NCI-H2107 treated with DMSO at 0.1 percent for 48 hours (cell line): ENCODE measurements around the gene PCDHGA6.
"Not testable (repeated sequence)": the region's sequence is repeated elsewhere in the genome, so short reads cannot be mapped to it uniquely, and the experiment has no call there.

Experiments used
- DNase-seq: peaks from one replicate; lab custom pipeline; 2025; ENCODE audit not compliant: unreplicated experiment; lab: John Stamatoyannopoulos, UW

Gene PCDHGA6

DNA sequence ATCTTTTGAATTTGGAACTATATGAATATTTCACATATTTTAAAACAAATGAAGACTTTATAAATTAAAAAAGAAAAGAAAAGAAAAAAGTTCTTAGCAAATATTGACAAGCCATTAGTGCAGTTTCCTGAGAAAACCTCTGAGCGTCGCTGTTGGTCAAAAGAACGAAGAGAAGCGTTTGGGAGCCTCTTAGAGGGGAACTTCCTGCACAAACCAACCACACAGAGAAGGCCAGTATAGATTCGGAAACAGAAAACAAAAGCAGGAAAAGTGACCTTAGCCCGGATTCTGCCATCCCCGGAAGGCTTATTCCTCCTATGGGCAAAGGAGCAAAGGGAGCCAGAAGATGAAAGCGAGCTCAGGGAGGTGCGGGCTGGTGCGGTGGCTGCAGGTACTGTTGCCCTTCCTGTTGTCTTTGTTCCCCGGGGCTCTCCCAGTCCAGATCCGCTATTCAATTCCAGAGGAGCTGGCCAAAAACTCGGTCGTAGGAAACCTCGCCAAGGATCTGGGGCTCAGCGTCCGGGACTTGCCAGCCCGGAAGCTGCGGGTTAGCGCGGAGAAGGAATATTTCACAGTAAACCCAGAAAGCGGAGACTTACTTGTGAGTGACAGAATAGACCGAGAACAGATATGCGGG lies 13.8 kb upstream of the PCDHGA6 start, which contains the start of gene PCDHGB2:
TSS of gene PCDHGB2 (plus strand) at position 205 of the 637 bp plus-strand sequence. CDS start at position 347, 142 bp downstream.
- no peak for DNase-seq

DNA sequence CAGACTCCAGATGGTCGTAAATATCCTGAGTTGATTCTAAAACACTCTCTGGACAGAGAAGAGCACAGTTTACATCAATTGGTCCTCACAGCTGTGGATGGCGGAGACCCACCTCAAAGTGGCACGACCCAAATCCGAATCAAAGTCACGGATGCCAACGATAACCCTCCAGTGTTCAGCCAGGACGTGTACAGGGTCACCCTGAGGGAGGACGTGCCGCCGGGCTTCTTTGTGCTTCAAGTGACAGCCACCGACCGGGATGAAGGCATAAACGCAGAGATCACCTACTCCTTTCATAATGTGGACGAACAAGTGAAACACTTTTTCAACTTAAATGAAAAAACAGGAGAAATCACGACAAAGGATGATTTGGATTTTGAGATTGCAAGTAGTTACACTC lies 13.0 kb upstream of the PCDHGA6 start:
- no peak for DNase-seq

DNA sequence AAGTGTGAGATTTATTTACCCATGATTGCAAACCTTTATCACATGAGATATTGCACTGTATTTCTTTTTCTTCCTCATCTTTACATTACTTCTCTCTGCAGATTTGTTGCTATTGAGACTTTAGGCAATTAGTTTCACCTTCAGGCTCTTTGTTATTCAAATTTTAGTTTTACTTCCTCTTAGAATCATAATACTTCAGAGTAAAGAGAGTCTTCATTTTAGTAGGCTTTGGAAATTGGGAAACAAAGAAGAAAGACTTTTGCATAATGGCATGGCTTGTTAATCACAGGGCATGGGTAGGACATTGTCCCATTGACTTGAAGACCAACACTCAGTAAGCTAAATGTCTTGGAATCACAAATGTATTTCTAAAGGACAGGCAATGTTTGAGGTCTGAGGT lies 11.0 kb upstream of the PCDHGA6 start:
- no peak for DNase-seq

DNA sequence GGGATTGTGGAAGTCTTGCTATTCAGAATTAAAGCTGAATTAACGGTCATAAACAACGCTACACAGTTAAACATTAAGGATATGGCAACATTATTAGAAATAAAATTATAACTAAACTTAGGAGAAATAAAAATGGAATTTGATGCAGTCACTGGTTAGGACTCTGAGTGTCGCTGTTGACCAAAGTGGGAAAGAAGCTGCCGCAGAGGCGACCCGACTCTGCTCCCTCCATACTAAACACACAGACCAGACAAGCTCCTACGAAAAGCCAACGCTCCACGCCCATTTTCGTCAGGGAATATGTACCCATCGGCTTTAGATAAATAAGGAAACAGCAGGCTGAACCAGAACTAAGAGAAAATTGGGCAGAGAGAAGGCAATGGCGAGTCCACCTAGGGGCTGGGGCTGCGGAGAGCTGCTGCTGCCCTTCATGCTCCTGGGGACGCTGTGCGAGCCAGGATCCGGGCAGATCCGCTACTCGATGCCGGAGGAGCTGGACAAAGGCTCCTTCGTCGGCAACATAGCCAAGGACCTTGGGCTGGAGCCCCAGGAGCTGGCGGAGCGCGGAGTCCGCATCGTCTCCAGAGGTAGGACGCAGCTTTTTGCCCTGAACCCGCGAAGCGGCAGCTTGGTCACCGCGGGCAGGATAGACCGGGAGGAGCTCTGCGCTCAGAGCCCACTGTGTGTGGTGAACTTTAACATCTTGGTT lies 9.6 kb upstream of the PCDHGA6 start, which contains the start of gene PCDHGA5:
TSS of gene PCDHGA5 (plus strand) at position 211 of the 709 bp plus-strand sequence. CDS start at position 380, 169 bp downstream.
- no peak for DNase-seq

DNA sequence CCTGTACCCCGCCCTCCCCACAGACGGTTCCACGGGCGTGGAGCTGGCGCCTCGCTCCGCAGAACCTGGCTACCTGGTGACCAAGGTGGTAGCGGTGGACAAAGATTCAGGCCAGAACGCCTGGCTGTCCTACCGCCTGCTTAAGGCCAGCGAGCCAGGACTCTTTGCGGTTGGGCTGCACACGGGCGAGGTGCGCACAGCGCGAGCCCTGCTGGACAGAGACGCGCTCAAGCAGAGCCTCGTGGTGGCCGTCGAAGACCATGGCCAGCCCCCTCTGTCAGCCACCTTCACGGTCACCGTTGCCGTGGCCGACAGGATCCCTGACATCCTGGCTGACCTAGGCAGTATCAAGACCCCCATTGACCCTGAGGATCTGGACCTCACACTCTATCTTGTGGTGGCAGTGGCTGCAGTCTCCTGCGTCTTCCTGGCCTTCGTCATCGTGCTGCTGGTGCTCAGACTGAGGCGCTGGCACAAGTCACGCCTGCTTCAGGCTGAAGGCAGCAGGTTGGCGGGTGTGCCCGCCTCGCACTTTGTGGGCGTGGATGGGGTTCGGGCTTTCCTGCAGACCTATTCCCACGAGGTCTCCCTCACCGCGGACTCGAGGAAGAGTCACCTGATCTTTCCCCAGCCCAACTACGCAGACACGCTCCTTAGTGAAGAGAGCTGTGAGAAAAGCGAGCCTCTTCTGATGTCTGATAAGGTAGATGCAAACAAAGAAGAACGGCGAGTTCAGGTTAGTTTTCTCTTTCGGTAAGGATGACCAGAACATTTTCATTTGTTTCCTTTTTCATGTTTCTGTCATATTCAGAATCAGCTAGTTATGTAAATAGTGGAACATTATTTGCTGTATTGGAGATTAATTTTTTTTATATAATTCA lies 7.4 kb upstream of the PCDHGA6 start:
- no peak for DNase-seq

DNA sequence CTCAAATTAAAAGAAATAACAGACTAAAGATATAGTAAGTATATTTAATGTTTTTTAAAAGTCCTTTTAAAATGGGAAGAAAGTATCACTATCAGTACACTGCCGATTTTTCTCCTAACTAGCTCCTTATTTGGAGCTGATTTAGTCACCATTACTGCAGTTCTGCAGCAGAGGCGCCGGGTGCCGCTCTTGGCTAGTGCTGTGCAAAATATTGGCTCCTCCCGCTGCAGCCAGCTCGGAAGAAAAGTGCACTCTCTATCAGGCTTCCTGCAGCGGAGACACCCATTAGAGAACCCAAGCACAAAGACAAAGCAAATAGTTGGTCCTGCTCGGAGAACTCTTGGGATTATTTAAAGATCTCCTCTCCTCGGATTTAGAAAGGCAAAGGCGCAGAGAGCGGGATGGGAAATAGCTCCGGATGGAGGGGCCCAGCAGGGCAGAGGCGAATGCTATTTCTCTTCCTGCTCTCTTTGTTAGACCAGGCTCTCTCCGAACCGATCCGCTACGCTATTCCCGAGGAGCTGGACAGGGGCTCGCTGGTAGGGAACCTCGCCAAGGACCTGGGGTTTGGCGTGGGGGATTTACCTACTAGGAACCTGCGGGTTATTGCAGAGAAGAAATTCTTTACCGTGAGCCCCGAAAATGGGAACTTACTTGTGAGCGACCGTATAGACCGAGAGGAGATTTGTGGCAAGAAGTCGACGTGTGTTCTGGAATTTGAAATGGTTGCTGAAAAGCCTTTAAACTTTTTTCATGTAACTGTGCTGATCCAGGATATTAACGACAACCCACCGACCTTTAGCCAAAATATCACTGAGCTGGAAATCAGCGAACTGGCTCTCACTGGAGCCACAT lies 3.5 kb upstream of the PCDHGA6 start, which contains the start of gene PCDHGB3:
TSS of gene PCDHGB3 (plus strand) at position 249 of the 855 bp plus-strand sequence. CDS start at position 402, 153 bp downstream.
- DNase-seq, result no peak

DNA sequence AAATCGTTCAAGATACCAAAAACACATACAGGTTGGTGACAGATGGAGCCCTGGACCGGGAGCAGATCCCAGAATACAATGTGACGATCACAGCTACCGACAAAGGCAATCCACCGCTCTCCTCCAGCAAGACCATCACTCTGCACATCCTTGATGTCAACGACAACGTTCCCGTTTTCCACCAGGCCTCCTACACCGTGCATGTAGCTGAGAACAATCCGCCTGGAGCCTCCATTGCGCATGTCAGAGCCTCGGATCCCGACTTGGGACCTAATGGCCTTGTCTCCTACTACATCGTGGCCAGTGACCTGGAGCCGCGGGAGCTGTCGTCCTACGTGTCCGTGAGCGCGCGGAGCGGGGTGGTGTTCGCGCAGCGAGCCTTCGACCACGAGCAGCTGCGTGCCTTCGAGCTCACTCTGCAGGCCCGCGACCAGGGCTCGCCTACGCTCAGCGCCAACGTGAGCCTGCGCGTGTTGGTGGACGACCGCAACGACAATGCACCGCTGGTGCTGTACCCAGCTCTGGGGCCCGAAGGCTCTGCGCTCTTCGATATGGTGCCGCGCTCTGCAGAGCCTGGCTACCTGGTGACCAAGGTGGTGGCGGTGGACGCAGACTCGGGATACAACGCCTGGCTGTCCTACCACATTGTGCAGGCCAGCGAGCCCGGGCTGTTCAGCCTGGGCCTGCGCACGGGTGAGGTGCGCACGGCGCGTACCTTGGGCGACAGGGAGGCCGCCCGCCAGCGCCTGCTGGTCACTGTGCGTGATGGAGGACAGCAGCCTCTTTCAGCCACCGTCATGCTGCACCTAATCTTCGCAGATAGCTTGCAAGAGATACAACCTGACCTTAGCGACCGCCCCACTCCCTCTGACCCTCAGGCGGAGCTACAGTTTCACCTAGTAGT lies 1.9 kb upstream of the PCDHGA6 start:
- DNase-seq, result no peak

DNA sequence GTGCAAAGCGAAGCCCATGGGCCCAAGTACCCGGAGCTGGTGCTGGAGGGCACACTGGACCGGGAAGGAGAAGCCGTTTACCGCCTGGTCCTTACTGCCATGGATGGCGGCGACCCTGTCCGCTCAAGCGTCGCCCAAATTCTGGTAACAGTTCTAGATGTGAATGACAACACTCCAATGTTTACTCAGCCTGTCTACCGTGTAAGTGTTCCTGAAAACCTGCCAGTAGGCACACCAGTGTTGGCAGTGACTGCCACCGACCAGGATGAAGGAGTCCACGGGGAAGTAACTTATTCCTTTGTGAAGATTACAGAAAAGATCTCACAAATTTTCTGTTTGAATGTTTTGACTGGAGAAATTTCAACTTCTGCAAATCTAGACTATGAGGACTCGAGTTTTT lies 936 bp downstream of the PCDHGA6 start:
- DNase-seq, result no peak

DNA sequence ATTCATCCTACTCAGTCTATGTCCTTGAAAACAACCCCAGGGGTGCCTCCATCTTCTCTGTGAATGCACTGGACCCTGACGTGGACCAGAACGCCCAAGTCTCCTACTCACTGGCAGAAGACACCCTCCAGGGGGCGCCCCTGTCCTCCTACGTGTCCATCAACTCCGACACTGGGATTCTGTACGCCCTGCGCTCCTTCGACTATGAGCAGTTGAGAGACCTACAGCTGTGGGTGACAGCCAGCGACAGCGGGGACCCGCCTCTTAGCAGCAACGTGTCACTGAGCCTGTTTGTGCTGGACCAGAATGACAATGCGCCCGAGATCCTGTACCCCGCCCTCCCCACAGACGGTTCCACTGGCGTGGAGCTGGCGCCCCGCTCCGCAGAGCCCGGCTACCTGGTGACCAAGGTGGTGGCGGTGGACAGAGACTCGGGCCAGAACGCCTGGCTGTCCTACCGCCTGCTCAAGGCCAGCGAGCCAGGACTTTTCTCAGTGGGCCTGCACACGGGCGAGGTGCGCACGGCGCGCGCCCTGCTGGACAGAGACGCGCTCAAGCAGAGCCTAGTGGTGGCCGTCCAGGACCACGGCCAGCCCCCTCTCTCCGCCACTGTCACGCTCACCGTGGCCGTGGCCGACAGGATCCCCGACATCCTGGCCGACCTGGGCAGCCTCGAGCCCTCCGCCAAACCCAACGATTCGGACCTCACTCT lies 1.9 kb downstream of the PCDHGA6 start:
- not testable (repeated sequence) for DNase-seq

DNA sequence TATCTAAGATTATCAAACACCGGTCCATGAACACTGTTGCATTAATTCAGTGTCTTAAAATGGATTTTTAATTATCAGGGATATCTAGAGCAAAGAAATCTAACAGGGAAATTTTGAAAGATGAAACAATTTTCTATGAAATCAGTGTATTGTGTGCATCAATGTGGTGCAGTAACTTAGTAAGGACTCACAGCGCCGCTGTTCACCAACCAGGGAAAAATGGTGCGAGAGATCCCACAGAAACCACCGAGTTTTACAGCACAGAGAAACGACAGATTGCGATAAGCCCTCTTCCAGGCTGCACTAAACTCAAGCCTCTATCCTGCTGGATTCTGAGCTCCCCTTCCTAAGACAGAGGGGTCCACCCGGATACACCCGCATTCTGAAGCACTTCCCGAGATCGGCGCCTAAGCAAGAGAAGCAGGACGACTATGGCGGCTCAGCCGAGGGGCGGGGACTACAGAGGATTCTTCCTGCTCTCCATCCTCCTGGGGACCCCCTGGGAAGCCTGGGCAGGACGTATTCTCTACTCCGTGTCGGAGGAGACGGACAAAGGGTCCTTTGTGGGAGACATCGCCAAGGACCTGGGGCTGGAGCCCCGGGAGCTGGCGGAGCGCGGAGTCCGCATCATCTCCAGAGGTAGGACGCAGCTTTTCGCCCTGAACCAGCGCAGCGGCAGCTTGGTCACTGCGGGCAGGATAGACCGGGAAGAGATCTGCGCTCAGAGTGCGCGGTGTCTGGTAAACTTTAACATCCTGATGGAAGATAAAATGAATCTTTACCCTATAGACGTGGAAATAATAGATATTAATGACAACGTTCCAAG lies 9.0 kb downstream of the PCDHGA6 start, which contains the start of gene PCDHGA7:
TSS of gene PCDHGA7 (plus strand) at position 274 of the 826 bp plus-strand sequence. CDS start at position 432, 158 bp downstream.
- no peak for DNase-seq

DNA sequence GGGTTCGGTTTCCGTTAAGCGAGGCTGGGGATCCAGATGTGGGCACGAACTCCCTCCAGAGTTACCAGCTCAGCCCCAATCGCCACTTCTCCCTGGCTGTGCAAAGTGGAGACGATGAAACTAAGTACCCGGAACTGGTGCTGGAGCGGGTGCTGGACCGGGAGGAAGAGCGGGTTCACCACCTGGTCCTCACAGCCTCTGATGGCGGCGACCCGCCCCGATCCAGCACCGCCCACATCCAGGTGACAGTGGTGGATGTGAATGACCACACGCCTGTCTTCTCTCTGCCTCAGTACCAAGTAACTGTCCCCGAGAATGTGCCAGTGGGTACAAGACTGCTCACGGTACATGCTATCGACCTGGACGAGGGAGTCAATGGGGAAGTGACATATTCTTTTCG lies 9.7 kb downstream of the PCDHGA6 start:
- DNase-seq, result no peak

DNA sequence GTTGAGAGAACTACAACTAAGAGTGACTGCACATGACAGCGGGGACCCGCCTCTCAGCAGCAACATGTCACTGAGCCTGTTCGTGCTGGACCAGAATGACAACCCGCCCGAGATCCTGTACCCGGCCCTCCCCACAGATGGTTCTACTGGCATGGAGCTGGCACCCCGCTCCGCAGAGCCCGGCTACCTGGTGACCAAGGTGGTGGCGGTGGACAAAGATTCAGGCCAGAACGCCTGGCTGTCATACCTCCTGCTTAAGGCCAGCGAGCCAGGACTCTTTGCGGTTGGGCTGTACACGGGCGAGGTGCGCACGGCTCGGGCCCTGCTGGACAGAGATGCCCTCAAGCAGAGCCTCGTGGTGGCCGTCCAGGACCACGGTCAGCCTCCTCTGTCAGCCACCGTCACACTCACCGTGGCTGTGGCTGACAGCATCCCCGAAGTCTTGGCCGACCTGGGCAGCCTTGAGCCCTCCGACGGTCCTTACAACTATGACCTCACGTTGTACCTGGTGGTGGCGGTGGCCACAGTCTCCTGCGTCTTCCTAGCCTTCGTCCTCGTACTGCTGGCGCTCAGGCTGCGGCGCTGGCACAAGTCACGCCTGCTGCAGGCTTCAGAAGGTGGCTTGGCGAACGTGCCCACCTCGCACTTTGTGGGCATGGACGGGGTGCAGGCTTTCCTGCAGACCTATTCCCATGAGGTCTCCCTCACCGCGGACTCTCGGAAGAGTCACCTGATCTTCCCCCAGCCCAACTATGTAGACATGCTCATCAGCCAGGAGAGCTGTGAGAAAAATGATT lies 11.0 kb downstream of the PCDHGA6 start:
- DNase-seq, result no peak

DNA sequence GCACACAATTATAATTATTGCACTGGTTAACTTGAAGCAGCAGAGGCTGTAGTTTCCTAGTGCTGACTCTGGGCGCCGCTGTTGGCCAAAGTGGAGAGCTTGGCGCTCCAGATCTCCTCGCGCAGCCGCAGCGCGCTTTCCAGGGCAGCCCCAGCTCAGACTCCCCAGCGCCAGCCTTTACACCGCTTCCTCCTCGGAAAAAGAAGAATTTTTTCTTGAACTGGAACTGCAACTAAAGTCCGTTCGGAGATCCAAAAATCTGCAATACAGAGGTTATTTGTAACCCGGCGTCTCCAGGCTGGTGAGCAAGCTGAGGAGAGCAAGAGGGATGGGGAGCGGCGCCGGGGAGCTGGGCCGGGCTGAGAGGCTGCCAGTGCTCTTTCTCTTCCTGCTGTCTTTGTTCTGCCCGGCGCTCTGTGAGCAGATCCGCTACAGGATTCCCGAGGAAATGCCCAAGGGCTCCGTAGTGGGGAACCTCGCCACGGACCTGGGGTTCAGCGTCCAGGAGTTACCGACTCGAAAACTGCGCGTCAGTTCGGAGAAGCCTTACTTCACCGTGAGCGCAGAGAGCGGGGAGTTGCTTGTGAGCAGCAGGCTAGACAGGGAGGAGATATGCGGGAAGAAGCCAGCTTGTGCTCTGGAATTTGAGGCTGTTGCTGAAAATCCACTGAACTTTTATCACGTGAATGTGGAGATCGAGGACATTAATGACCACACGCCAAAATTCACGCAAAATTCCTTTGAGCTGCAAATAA lies 14.0 kb downstream of the PCDHGA6 start, which contains the start of gene PCDHGB4:
TSS of gene PCDHGB4 (plus strand) at position 142 of the 755 bp plus-strand sequence. CDS start at position 329, 187 bp downstream.
- not testable (repeated sequence) for DNase-seq

DNA sequence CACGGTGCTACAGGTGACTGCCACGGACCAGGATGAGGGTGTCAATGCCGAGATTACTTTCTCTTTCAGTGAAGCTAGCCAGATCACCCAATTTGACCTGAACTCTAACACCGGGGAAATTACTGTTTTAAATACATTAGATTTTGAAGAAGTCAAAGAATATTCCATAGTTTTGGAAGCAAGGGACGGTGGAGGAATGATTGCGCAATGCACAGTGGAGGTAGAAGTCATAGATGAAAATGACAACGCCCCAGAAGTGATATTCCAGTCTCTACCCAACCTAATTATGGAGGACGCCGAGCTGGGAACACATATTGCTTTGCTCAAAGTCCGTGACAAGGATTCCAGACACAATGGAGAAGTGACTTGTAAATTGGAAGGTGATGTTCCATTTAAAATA lies 15.0 kb downstream of the PCDHGA6 start:
- DNase-seq, result no peak

DNA sequence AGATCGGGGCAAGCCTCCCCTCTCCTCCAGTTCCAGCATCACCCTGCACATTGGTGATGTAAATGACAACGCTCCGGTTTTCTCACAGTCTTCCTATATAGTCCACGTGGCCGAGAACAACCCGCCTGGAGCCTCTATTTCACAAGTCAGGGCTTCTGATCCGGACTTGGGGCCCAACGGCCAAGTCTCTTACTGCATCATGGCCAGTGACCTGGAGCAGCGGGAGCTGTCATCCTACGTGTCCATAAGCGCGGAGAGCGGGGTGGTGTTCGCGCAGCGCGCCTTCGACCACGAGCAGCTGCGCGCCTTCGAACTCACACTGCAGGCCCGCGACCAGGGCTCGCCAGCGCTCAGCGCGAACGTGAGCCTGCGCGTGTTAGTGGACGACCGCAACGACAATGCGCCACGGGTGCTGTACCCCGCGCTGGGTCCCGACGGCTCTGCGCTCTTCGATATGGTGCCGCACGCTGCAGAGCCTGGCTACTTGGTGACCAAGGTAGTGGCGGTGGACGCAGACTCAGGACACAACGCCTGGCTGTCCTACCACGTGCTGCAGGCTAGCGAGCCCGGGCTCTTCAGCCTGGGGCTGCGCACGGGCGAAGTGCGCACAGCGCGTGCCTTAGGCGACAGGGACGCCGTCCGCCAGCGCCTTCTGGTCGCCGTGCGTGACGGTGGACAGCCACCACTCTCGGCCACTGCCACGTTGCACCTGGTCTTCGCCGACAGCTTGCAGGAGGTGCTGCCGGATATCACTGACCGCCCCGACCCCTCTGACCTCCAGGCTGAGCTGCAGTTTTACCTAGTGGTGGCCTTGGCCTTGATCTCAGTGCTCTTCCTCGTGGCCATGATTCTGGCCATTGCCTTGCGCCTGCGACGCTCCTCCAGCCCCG lies 15.7 kb downstream of the PCDHGA6 start:
- no peak for DNase-seq
